OCI-LY1 (cell line): ENCODE data around the gene SLC6A9.

Experiments
- H2AFZ ChIP-seq: fragments of 200-600 bp; sonication (generic), shearing (Covaris generic); 2 replicates; pipeline ENCODE4 v1.6.0; 2014; ENCODE audit warnings: antibody characterized with exemption, mild to moderate bottlenecking, low read length
- H3F3A ChIP-seq: fragments of 200-600 bp; sonication (generic), shearing (Covaris generic); 2 replicates; pipeline ENCODE4 v1.6.0; 2014; ENCODE audit warnings: mild to moderate bottlenecking, antibody characterized with exemption, low read length, moderate library complexity; ENCODE audit not compliant: insufficient read depth
- H3K27ac ChIP-seq: fragments of 200-600 bp; sonication (generic); 2 replicates; pipeline ENCODE4 v1.5.1; 2014; ENCODE audit warnings: low read length, mixed run types, mild to moderate bottlenecking, low read depth; ENCODE audit not compliant: poor library complexity, severe bottlenecking
- H3K27me3 ChIP-seq: fragments of 200-600 bp; sonication (generic); 2 replicates; pipeline ENCODE4 v1.6.0; 2014; ENCODE audit warnings: antibody characterized with exemption, mild to moderate bottlenecking, low read length, moderate library complexity; ENCODE audit not compliant: insufficient read depth
- H3K36me3 ChIP-seq: fragments of 200-600 bp; sonication (generic); 2 replicates; pipeline ENCODE4 v1.6.1; 2014; ENCODE audit warnings: mild to moderate bottlenecking, antibody characterized with exemption, low read length, moderate library complexity, mixed read lengths; ENCODE audit not compliant: insufficient read depth
- H3K4me1 ChIP-seq: fragments of 200-600 bp; sonication (generic); 2 replicates; pipeline ENCODE4 v1.5.1; 2014; ENCODE audit warnings: mild to moderate bottlenecking, low read length, moderate library complexity; ENCODE audit not compliant: insufficient read depth, severe bottlenecking
- H3K4me2 ChIP-seq: fragments of 200-600 bp; sonication (generic), shearing (Covaris generic); 2 replicates; pipeline ENCODE4 v1.6.1; 2014; ENCODE audit warnings: low read length
- H3K4me3 ChIP-seq: fragments of 200-600 bp; sonication (generic); 2 replicates; pipeline ENCODE4 v1.5.1; 2014; ENCODE audit warnings: low read length, low read depth, mild to moderate bottlenecking, mixed read lengths; ENCODE audit not compliant: poor library complexity, severe bottlenecking
- H3K79me2 ChIP-seq: fragments of 200-600 bp; shearing (Covaris generic); 2 replicates; pipeline ENCODE4 v1.6.1; 2016; ENCODE audit warnings: mixed run types, low read length, mixed read lengths; ENCODE audit not compliant: insufficient read depth
- H3K9ac ChIP-seq: fragments of 200-600 bp; sonication (generic), shearing (Covaris generic); 2 replicates; pipeline ENCODE4 v1.6.1; 2014; ENCODE audit warnings: mild to moderate bottlenecking, low read length, mixed read lengths
- H3K9me2 ChIP-seq: fragments of 200-600 bp; sonication (generic), shearing (Covaris generic); 2 replicates; pipeline ENCODE4 v1.6.1; 2014; ENCODE audit warnings: low read depth, mild to moderate bottlenecking, low read length, mixed read lengths
- H3K9me3 ChIP-seq: fragments of 200-600 bp; shearing (Covaris generic); 2 replicates; pipeline ENCODE4 v1.6.1; 2014; ENCODE audit warnings: low read length, mixed read lengths
- H4K20me1 ChIP-seq: fragments of 200-600 bp; sonication (generic), shearing (Covaris generic); 2 replicates; pipeline ENCODE4 v1.6.0; 2016; ENCODE audit warnings: mild to moderate bottlenecking, low read length; ENCODE audit not compliant: insufficient read depth
- EZH2 ChIP-seq: fragments of 200-600 bp; sonication (generic), shearing (Covaris generic); IDR thresholded peaks from 2 replicates; pipeline ENCODE4 v1.8.0; 2017; ENCODE audit warnings: borderline replicate concordance, mixed run types, mild to moderate bottlenecking, antibody characterized with exemption, low read length, moderate library complexity, mixed read lengths
- TF ChIP-seq, protein P1 (sequence below): fragments of 200-600 bp; sonication (generic), shearing (Covaris generic); IDR thresholded peaks from 2 replicates; pipeline ENCODE4 v1.5.1; 2017; ENCODE audit warnings: mild to moderate bottlenecking, antibody characterized with exemption, low read length, moderate library complexity, mixed read lengths

SLC6A9 gene

GRCh38 chr1:44002606-44003157, 28.6 kb downstream of the SLC6A9 start:
- no peaks in the 10 kb centered on the region for H3K27me3 ChIP-seq
- no peaks in the 10 kb centered on the region for H4K20me1 ChIP-seq
- no peaks in the 10 kb centered on the region for H3K36me3 ChIP-seq
- no peaks in the 10 kb centered on the region for H3K9me3 ChIP-seq
- no peak overlapping the region for H3K9ac ChIP-seq
- H3K27ac ChIP-seq: no peak overlapping the region
- H2AFZ ChIP-seq: no peak overlapping the region
- no peak overlapping the region for H3K4me3 ChIP-seq
- no peaks in the 10 kb centered on the region for H3K79me2 ChIP-seq
- no peak for TF ChIP-seq EZH2
- TF ChIP-seq, protein P1, sequence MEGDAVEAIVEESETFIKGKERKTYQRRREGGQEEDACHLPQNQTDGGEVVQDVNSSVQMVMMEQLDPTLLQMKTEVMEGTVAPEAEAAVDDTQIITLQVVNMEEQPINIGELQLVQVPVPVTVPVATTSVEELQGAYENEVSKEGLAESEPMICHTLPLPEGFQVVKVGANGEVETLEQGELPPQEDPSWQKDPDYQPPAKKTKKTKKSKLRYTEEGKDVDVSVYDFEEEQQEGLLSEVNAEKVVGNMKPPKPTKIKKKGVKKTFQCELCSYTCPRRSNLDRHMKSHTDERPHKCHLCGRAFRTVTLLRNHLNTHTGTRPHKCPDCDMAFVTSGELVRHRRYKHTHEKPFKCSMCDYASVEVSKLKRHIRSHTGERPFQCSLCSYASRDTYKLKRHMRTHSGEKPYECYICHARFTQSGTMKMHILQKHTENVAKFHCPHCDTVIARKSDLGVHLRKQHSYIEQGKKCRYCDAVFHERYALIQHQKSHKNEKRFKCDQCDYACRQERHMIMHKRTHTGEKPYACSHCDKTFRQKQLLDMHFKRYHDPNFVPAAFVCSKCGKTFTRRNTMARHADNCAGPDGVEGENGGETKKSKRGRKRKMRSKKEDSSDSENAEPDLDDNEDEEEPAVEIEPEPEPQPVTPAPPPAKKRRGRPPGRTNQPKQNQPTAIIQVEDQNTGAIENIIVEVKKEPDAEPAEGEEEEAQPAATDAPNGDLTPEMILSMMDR: no peak
- H3K4me1 ChIP-seq: no peaks in the 10 kb centered on the region
- H3K9me2 ChIP-seq: no peaks in the 10 kb centered on the region
- H3K4me2 ChIP-seq: no peak overlapping the region
- no peaks in the 10 kb centered on the region for H3F3A ChIP-seq

- Histone ChIP-seq H4K20me1 (no peaks in the 10 kb centered on the region), H3F3A (no peaks in the 10 kb centered on the region), H3K27me3 (no peaks in the 10 kb centered on the region), H3K9me3 (no peaks in the 10 kb centered on the region), H3K4me2 (no peak overlapping the region), H3K9me2 (no peaks in the 10 kb centered on the region), H3K4me1 (no peaks in the 10 kb centered on the region), H3K27ac (no peak overlapping the region), H3K9ac (no peak overlapping the region), H3K36me3 (no peaks in the 10 kb centered on the region), H3K79me2 (no peaks in the 10 kb centered on the region), H3K4me3 (no peak overlapping the region), H2AFZ (no peak overlapping the region)
- TF ChIP-seq EZH2: no peak
- TF ChIP-seq, protein P1: no peak
Observed at GRCh38 chr1:44002165-44002564, 29.1 kb downstream of the SLC6A9 start.

GRCh38 chr1:44000122-44000665, 31.1 kb downstream of the SLC6A9 start:
- Histone ChIP-seq H2AFZ (no peak overlapping the region), H3K27me3 (no peaks in the 10 kb centered on the region), H3K4me1 (no peaks in the 10 kb centered on the region), H3K4me3 (no peak overlapping the region), H3K9me3 (no peaks in the 10 kb centered on the region), H4K20me1 (no peaks in the 10 kb centered on the region), H3K9me2 (no peaks in the 10 kb centered on the region), H3K79me2 (no peaks in the 10 kb centered on the region), H3K36me3 (no peaks in the 10 kb centered on the region), H3K27ac (no peak overlapping the region), H3F3A (no peaks in the 10 kb centered on the region), H3K4me2 (no peak overlapping the region), H3K9ac (no peak overlapping the region)
- TF ChIP-seq, protein P1: no peak
- no peak for TF ChIP-seq EZH2
